ENCODE measurements around the gene TMEM11.

TMEM11 gene

DNA sequence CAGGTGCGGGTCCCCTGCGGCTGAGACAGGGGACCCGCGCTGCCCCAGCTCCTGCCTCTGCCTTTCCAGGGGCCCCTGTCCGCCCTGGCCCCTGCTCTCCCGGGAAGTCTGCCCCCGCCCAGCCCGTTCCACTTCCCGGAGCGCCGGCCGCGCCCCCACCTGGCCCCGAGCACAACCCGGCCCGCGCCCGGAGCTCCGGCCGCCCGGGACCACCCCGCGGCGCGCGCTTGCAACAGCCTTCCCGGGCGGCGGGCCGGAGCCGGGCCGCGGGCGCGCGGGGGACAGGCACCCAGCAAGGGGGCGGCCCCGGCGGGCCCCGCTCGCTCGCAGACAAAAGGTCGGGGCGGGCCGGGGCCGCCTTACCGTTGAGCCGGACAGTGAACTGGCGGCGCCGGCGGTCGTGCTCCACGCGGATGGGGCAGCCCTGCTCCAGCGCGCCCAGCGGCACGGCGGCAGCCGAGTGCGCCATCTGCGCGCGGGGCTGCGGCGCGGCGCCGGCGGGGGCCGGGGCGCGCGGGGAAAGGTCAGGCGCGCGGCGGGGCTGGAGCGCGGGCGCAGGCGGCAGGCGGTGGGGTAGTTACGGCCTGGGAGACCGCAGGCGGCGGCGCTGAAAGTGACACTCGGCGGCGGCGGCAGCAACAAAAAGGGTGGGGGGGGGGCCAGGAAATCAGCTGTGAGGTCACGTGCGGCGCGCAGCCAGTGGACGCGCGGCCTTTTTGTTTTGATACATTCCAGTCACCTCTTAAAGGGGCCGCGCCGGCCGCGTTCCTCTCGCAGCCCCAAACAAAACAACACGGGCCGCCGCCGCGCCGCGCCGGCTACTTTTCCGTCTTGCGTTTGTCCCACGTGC lies 39.1 kb upstream of the TMEM11 start, which contains the start of gene NATD1:
Gene NATD1, minus strand, starts transcription at position 615 of the 850 bp plus-strand sequence. Its CDS starts 146 bp downstream, at position 469.
- Mint-ChIP-seq H3K9me3 (no peaks in the 10 kb centered on the region), H3K4me1 (no peaks in the 10 kb centered on the region), H3K27me3 (ENCODE audit: low read depth) (no peaks in the 10 kb centered on the region), H3K27ac (peak within 1 kb of the TSS; percentile 54 to 76 (median 71)), H3K4me3 (peak within 1 kb of the TSS; percentile 84 to 93 (median 90)), H3K36me3 (ENCODE audit: low read depth) (no peaks in the 10 kb centered on the region)
- TF ChIP-seq, protein P1, sequence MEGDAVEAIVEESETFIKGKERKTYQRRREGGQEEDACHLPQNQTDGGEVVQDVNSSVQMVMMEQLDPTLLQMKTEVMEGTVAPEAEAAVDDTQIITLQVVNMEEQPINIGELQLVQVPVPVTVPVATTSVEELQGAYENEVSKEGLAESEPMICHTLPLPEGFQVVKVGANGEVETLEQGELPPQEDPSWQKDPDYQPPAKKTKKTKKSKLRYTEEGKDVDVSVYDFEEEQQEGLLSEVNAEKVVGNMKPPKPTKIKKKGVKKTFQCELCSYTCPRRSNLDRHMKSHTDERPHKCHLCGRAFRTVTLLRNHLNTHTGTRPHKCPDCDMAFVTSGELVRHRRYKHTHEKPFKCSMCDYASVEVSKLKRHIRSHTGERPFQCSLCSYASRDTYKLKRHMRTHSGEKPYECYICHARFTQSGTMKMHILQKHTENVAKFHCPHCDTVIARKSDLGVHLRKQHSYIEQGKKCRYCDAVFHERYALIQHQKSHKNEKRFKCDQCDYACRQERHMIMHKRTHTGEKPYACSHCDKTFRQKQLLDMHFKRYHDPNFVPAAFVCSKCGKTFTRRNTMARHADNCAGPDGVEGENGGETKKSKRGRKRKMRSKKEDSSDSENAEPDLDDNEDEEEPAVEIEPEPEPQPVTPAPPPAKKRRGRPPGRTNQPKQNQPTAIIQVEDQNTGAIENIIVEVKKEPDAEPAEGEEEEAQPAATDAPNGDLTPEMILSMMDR (IDR thresholded peaks at IDR 0.05; ENCODE audit: unreplicated experiment in 3 of 3): no peak

DNA sequence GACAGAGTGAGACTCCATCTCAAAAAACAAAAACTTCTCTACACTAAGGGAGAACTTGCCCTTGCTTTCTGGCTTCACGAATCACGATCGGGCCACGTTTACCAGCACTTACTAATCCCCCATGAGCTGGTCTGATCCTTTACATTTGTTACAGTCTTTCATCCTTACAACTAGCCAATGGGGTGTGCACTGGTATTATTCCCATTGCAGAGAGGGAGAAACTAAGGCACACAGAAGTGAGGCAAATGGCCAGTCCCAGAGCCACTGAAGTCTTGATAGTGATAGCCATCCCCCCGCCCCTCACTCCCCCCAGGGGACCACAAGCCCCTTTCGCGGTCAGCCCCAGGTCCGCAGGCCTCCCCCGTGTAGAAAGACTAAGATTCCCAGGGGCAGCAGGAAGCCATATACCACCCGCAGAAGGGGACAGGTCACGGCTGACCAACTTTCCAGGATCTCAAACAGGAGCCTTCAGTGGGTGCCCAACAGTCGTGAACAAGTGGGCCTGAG lies 38.4 kb upstream of the TMEM11 start:
- Mint-ChIP-seq H3K4me3 (peak overlapping the region; percentile 82 to 90 (median 87)), H3K9me3 (no peaks in the 10 kb centered on the region), H3K27ac (peak overlapping the region in 1 of 3 experiments; percentile 59), H3K36me3 (ENCODE audit: low read depth) (no peaks in the 10 kb centered on the region), H3K4me1 (no peaks in the 10 kb centered on the region), H3K27me3 (ENCODE audit: low read depth) (no peaks in the 10 kb centered on the region)
- TF ChIP-seq, protein P1 (IDR thresholded peaks at IDR 0.05; ENCODE audit: unreplicated experiment in 3 of 3): no peak

DNA sequence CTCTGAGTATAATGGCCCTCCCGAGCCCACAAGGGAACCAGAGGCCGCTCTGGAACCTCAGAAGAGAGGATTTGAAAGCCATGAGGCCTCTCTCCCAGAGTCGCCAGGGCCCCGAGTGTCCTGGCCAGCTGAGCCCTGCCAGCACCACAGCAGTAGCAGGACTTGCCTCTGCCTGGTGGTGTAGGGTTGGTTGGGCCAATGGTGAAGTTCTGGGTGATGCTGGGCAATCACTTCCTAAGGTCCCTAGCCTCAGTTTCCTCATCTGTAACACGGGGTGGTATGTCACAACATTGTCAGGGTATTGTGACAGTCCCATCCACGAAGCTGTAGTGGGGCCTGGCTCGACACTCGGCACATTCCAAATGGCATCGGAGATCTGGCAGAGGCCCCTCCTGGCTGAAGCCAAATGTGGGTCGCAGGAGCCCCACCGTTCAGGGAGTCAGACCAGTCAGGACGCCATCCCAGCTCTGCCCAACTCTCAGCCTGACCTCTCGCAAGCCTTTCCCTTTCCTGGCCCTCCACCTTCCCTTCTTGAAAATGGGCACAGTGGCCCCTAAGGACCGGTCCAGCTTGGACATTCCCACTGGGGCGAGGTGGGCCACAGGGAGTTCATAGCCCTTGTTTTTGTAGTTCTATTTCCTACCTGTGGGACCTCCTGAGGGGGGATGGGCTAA lies 37.5 kb upstream of the TMEM11 start:
- Mint-ChIP-seq H3K36me3 (ENCODE audit: low read depth) (no peaks in the 10 kb centered on the region), H3K4me3 (peak overlapping the region; percentile 82 to 90 (median 87)), H3K27ac (no peak overlapping the region), H3K27me3 (ENCODE audit: low read depth) (no peaks in the 10 kb centered on the region), H3K4me1 (no peaks in the 10 kb centered on the region), H3K9me3 (no peaks in the 10 kb centered on the region)
- TF ChIP-seq, protein P1 (IDR thresholded peaks at IDR 0.05; ENCODE audit: unreplicated experiment in 3 of 3): no peak

DNA sequence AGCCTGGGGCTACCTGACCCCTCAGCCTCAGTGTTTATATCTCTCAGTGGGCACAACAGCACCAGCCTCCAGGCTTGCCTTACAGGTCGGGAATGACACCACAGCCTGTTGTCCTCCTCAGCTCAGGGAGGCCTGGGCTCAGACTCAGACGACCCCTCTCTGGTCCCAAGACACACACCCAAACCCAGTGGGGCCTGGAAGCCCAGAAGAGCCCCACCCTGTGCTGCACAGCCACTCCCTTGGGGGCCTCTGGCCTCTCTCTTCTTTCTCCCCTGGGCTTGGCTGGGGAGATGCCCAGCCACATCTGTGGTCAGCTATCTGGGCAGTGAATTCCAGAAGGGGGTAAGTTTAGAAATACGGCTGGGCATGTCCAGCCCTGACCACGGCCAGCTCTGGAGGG lies 36.9 kb upstream of the TMEM11 start:
- no peak overlapping the region for H3K27ac Mint-ChIP-seq
- no peaks in the 10 kb centered on the region for H3K27me3 Mint-ChIP-seq (ENCODE audit: low read depth)
- H3K9me3 Mint-ChIP-seq: no peaks in the 10 kb centered on the region
- H3K4me1 Mint-ChIP-seq: no peaks in the 10 kb centered on the region
- TF ChIP-seq, protein P1 (IDR thresholded peaks at IDR 0.05; ENCODE audit: unreplicated experiment in 3 of 3): no peak
- no peaks in the 10 kb centered on the region for H3K36me3 Mint-ChIP-seq (ENCODE audit: low read depth)
- H3K4me3 Mint-ChIP-seq: peak overlapping the region; percentile 26 to 56 (median 55)

DNA sequence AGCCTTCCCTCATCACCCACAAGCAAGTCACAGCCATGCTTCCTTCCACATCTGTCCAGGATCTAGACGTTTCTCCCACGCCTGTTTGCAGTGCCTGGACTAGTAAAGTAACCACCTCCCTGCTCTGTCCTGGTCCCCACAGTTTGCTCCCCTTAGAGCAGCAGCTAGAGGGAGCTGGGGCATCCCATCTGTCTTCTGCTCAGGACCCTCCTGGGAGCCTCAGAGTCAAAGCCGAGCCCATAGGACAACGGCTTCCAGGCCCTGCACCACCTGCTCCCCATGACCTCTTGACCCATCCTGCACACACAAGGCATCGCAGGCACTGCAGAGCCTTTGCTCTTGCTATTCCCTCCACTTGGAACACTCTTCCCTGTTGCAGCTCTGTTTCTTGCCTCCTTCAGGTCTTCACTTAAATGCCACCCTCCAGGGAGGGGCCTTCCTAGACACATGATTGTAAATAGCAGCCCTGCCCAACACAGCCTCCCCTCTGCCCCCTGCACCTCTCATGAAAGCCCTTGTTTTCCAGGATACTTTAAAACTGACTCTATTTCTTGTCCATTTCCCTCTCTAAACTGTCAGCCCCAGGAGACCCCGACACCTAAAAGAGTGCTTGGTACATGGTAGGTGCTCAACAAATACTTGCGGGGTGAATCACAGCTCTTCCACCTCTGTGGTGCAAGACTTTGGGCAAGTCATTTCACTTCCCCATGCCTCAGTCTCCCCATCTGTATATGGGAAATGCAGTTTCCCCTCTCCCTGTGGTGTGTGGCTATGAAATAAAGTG lies 36.2 kb upstream of the TMEM11 start:
- Mint-ChIP-seq H3K27ac (peak overlapping the region in 1 of 3 experiments; percentile 9), H3K9me3 (no peaks in the 10 kb centered on the region), H3K4me3 (peak overlapping the region in 2 of 3 experiments; percentile 26 to 40), H3K4me1 (no peaks in the 10 kb centered on the region), H3K27me3 (ENCODE audit: low read depth) (no peaks in the 10 kb centered on the region), H3K36me3 (ENCODE audit: low read depth) (no peaks in the 10 kb centered on the region)
- TF ChIP-seq, protein P1 (IDR thresholded peaks at IDR 0.05; ENCODE audit: unreplicated experiment in 3 of 3): no peak

Data from nephron (organoid).